CD4-positive, alpha-beta T cell treated with Interleukin-15 for 1 hour (primary cell): ENCODE data around the gene TRABD.

Experiments used
- DNase-seq: peaks from one replicate; pipeline ENCODE4 v3.0.0-alpha.2; 2020

The TRABD gene

DNA sequence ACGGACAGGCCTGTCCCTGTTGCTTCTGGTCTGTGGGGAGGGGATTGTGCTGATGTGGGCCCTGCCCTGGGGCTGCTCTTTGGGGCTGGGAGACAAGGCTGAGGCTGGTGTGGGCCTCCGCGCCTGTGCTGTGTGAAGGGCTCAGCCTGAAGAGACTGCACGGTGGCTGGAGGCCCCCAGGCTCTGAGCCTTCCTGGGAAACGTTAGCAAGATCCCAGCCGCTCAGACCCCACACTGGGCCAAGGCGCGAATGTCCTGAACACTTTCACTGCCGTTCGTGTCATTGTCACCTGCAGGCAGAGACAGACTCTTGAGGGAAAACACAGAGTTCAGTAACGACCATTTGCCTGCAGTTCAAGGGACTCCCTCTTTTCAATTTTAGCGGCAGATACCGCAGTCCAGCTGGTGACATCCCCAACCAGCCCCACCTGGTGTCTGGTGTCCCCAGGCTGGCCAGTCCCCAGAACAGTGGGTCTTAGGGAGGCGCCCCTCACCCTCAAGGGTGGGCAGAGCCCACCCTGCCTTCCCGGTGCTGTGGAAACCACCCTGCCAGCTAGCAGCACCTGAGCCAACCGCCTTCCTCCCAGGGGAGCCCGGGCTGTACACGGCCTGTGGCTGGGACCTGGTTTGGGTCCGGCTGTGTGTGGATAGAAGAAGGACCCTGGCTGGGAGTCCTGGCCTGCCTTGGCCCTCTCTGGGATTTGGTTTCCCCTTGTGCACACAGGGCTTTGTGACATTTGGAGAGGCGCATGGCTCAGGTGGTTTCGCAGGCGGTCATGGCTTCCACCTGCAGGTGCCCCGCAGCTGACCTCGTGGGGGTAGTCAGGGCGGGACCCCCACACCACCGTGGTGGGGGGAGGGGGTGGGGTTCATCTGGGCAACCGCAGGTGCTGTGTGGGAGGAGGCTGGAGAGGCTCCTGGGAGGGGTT lies 9.5 kb upstream of the TRABD start:
- DNase-seq: no peak

DNA sequence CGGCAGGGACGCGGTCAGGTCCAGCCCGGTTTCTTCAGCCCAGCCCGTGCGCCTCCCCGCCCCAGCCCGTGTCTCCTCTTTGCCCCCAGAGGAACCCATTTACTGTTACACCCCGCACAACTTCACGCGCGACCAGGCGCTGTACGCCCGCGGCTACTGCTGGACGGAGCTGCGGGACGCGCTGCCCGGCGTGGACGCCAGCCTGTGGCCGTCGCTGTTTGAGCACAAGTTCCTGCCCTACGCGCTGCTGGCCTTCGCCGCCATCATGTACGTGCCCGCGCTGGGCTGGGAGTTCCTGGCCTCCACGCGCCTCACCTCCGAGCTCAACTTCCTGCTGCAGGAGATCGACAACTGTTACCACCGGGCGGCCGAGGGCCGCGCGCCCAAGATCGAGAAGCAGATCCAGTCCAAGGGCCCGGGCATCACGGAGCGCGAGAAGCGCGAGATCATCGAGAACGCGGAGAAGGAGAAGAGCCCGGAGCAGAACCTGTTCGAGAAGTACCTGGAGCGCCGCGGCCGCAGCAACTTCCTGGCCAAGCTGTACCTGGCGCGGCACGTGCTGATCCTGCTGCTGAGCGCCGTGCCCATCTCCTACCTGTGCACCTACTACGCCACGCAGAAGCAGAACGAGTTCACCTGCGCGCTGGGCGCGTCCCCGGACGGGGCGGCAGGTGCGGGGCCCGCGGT lies 8.7 kb upstream of the TRABD start:
- no peak for DNase-seq

DNA sequence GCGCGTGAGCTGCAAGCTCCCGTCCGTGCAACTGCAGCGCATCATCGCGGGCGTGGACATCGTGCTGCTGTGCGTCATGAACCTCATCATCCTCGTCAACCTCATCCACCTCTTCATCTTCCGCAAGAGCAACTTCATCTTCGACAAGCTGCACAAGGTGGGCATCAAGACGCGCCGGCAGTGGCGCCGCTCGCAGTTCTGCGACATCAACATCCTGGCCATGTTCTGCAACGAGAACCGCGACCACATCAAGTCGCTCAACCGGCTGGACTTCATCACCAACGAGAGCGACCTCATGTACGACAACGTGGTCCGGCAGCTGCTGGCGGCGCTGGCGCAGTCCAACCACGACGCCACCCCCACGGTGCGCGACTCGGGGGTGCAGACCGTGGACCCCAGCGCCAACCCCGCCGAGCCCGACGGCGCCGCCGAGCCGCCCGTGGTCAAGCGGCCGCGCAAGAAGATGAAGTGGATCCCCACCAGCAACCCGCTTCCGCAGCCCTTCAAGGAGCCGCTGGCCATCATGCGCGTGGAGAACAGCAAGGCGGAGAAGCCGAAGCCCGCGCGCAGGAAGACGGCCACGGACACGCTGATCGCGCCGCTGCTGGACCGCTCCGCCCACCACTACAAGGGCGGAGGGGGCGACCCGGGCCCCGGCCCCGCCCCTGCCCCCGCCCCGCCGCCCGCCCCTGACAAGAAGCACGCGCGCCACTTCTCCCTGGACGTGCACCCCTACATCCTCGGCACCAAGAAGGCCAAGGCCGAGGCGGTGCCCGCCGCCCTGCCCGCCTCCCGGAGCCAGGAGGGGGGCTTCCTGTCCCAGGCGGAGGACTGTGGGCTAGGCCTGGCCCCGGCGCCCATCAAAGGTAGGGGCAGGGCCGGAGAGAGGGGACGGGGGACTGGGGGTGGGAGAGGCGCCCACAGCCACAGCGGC lies 7.9 kb upstream of the TRABD start:
- DNase-seq: no peak

GRCh38 chr22:50178471-50178864 lies 7.2 kb upstream of the TRABD start:
- no peak for DNase-seq

- DNase-seq: no peak
Measured at GRCh38 chr22:50178871-50179869, 6.5 kb upstream of the TRABD start.

DNA sequence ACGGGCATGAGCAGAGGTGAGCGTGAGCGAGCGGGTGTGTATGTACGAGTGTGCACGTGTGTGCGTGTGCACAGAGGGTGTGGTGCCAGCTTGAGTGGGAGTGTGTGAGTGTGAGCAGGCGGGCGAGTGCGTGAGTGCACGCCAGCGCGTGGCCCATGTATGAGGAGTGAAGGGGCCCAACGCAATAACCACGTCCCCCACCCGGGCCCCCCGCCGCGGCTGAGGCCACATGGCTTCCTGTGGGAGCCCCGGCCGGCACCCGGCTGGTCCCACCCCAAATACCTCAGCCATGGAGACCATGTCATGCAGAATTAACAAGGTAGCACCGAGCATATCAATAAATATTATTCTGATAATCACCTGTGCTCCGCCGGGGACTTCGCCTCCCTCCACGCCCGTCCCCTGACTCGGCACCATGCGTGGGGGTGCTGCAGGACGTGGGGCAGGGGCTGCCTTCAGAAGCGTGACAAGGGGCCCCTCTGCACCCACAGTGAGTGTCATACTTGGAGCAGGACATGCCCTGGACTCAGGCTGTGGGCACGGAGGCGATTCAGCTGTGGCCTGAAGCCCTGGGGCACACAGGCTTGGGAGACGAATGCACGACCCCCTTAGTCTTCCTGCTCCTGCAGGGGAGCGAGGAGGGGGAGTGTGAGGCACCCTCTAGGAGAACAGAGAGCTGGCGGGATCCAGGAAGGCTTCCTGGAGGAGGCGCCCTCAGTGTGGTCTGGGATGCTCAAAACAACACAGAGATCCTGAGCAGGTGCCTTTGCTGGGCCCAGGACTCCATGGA lies 5.6 kb upstream of the TRABD start:
- DNase-seq: no peak

DNA sequence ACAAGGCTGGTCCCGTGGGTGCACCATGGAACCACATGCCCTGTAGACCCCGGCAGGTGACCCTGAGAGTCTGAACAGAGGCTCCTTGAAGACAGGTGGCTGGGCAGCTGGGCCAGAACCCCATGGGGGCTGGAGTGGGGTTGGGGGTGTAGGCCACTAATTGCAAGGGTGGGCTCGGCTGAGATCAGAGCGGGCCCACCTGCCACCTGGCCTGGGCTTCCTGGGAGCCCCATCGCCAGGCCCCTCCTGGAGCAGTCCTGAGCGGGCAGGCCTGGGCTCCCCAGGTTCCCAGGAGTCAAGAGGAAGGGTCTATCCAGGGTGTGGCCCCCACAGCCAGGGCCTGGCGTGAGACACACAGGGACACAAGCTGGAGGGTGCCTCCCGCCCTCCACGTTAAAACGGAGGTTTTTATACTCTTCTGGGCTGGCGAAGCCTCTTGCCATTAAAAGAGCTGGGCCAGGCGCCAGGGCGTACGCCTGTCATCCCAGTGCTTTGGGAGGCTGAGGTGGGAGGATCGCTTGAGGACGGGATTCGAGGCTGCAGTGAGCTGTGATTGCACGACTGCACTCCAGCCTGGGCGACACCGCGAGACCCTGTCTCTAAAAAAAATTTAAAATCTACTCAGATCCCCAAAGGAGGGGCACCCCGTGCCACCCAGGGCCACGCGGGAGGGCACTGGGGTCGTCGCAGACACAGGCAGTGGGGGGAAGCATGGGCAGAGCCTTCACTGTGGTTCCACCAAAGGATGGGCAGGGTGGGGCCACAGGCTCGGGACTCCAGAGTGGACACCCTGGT lies 4.8 kb upstream of the TRABD start:
- DNase-seq: no peak

GRCh38 chr22:50182176-50183081 lies 3.3 kb upstream of the TRABD start:
- DNase-seq: no peak

GRCh38 chr22:50183141-50183971 lies 2.4 kb upstream of the TRABD start:
- no peak for DNase-seq

DNA sequence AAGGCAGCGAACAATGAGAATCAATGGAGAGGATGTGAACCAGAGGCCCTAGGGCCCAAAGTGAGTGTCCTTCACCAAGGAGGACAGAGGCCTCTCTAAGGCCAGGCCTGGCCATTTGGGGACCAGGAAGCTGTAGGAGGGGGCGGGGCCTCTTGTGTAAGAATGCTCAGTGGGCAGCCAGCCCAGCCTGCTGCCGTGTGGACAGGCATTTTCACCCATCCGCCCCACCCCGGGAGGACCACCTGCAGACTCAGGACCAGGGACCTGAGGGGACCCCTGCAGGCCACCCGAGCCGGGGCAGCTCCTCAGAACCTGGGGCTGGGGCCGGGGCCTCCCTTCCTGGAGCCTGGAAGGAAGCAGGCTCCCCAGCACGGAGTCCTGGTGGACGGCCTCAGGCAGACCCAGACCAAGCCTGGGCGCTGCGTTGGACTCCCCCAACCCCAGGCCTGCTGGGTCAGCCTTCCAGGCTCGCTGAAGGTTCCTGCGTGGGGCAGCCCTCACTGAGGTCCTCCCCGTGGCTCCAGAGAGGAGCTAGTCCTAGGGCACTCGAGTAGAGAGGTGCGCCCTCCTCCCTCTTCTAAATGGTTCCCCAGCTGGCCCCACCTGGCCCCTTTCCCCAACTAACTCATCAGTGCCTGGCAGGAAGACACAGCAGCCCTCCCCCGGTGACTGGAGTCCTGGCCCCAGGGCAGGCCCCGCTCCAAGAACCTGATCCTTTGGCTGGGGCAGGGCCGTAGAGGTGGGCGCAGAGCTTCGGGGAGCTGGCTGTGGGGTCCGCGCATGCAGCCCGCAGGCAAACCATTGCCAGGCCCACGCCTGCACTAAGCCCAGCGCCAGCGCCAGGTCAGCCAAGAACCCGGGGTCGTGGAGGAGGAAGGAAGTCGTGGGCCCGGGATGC lies 1.5 kb upstream of the TRABD start:
- no peak for DNase-seq

DNA sequence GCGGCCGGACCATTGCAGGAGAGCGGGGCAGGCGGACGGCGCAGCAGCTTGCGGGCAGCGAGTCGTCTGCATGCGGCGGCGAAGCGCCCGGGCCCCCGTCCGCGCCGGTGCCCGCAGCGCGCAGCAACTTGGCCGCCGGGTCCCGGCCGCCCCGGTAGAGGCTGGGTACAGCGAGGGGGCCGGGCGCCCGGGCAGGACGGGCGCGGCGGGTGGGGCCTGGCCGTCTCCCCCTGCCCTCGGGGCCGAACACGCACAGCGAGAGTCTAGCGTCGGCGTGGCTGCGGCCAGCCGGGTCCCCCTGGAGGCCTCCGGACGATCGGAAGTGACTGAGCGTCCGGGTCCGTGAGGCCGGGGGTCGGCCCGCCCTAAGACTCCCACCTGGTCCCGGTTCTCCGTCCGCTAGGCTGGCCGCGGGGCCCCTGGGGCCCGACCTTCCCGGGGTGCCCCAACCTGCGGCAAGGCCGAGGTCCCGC lies 775 bp upstream of the TRABD start:
- DNase-seq: no peak

- no peak for DNase-seq
Measured at GRCh38 chr22:50186181-50186714, 535 bp downstream of the TRABD start.

GRCh38 chr22:50186761-50187523 lies 1.2 kb downstream of the TRABD start:
- DNase-seq: peak; percentile 51

GRCh38 chr22:50188356-50188755 lies 2.6 kb downstream of the TRABD start:
- no peak for DNase-seq

DNA sequence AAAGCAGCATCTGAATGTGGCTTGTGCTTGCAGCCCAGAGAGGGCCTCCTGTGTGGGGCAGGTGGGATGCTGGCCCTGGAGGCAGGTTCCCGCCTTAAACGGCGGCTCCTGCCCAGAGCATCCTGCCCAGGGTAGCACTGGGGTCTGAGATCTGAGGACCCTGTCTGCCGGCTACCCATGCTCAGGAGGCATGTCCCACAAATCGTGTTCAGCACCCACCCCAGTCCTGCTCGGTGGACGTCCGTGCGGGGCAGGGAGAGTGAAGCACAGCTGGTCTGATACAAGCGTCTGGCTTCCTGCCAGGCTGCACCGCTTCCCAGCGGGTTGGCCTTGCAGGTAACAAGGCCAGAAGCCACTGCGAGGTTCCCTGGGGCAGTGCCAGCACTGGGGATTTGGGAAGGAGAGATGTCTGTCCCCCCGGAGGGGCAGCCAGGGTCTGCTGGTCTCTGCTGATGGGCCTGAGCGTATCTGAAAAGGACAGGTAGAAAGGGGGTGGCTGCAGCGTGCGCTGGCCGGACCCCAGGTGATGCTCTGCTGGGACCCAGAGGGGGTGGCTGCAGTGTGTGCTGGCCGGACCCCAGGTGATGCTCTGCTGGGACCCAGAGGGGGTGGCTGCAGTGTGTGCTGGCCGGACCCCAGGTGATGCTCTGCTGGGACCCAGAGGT lies 3.6 kb downstream of the TRABD start:
- DNase-seq: no peak
